OCI-LY7 (cell line): Measurements from ENCODE around the gene COX14. TPM values are rescaled to one million over a fixed set of nuclear protein-coding genes. Genes with fewer than 3 reads are reported as not detected.

Source experiments
- BruUV-seq: library from RNA; stranded (reverse); fragments of 400-500 nt; replicated peaks from 2 replicates; lab custom pipeline; 2021; lab: Mats Ljungman, UMichigan
- CTCF ChIA-PET: fragments of 300-600 bp; sonication (Branson Sonifier 250); formaldehyde crosslinking; loops from one replicate; lab custom pipeline; 2022; ENCODE audit warnings: antibody characterized with exemption; ENCODE audit not compliant: unreplicated experiment; lab: Charles Lee
- POLR2A ChIA-PET: fragments of 300-600 bp; sonication (Branson Sonifier 250); formaldehyde crosslinking; loops from one replicate; lab custom pipeline; 2022; ENCODE audit warnings: antibody characterized with exemption; lab: Charles Lee
- DNase-seq: peaks from one replicate; pipeline ENCODE4 v3.0.0-alpha.2; 2015; ENCODE audit warnings: low spot score
- H2AFZ ChIP-seq: fragments of 200-600 bp; sonication (generic), shearing (Covaris generic); 2 replicates; pipeline ENCODE4 v1.6.1; 2014; ENCODE audit warnings: mild to moderate bottlenecking, antibody characterized with exemption, low read length, moderate library complexity
- H3K27ac ChIP-seq: fragments of 200-600 bp; sonication (generic); 2 replicates; pipeline ENCODE4 v1.5.1; 2014; ENCODE audit warnings: mixed run types, low read depth, mild to moderate bottlenecking, moderate library complexity, low read length, inconsistent platforms; ENCODE audit not compliant: poor library complexity, severe bottlenecking
- H3K36me3 ChIP-seq: fragments of 200-600 bp; sonication (generic); 2 replicates; pipeline ENCODE4 v1.6.1; 2014; ENCODE audit warnings: mild to moderate bottlenecking, antibody characterized with exemption, low read length, moderate library complexity, mixed read lengths; ENCODE audit not compliant: insufficient read depth
- H3K4me1 ChIP-seq: fragments of 200-600 bp; sonication (generic); 2 replicates; pipeline ENCODE4 v1.5.1; 2014; ENCODE audit warnings: mild to moderate bottlenecking, low read length; ENCODE audit not compliant: insufficient read depth, poor library complexity, severe bottlenecking
- H3K4me2 ChIP-seq: fragments of 200-600 bp; sonication (generic); 2 replicates; pipeline ENCODE4 v1.6.1; 2014; ENCODE audit warnings: mild to moderate bottlenecking, low read length
- H3K4me3 ChIP-seq: fragments of 200-600 bp; sonication (generic); 2 replicates; pipeline ENCODE4 v1.5.1; 2014; ENCODE audit warnings: mild to moderate bottlenecking, low read depth, low read length; ENCODE audit not compliant: poor library complexity, severe bottlenecking
- H3K79me2 ChIP-seq: fragments of 200-600 bp; sonication (generic); 2 replicates; pipeline ENCODE4 v1.6.1; 2016; ENCODE audit warnings: low read depth, mild to moderate bottlenecking, low read length, moderate library complexity, mixed read lengths; ENCODE audit not compliant: insufficient read depth
- H3K9me2 ChIP-seq: fragments of 200-600 bp; sonication (generic); 2 replicates; pipeline ENCODE4 v1.6.1; 2016; ENCODE audit warnings: mild to moderate bottlenecking, low read length, mixed read lengths; ENCODE audit not compliant: insufficient read depth
- H3K9me3 ChIP-seq: fragments of 200-600 bp; sonication (generic); 2 replicates; pipeline ENCODE4 v1.6.1; 2014; ENCODE audit warnings: mild to moderate bottlenecking, mixed run types, low read length, mixed read lengths
- H4K20me1 ChIP-seq: fragments of 200-600 bp; sonication (generic); 2 replicates; pipeline ENCODE4 v1.6.1; 2014; ENCODE audit warnings: mild to moderate bottlenecking, antibody characterized with exemption, low read length, moderate library complexity, mixed read lengths; ENCODE audit not compliant: insufficient read depth
- CTCF ChIP-seq: fragments of 200-600 bp; sonication (generic); conservative IDR thresholded peaks from 2 replicates; pipeline ENCODE4 v1.5.1; 2014; ENCODE audit warnings: mild to moderate bottlenecking, antibody characterized with exemption, low read length, moderate library complexity, mixed read lengths
- EZH2phosphoT487 ChIP-seq: fragments of 200-600 bp; sonication (generic); IDR thresholded peaks from 2 replicates; pipeline ENCODE4 v1.6.1; 2018; ENCODE audit warnings: low read depth, borderline replicate concordance, mild to moderate bottlenecking, mixed run types, antibody characterized with exemption, low read length, moderate library complexity, mixed read lengths
- intact Hi-C: fragments of 100-400 bp; cut with micrococcal nuclease; formaldehyde crosslinking; loops from one replicate; pipeline ENCODE4 v1.10.0; 2022; ENCODE audit not compliant: unreplicated experiment
- total RNA-seq, 2 experiments: library from RNA; depleted of rRNA in 1 of 2; stranded (reverse); fragments of >200 nt in 1 of 2; shearing (Covaris generic) in 1 of 2; gene quantifications; 2 replicates each; pipeline ENCODE4 v1.2.3, GENCODE V29; 2014 to 2022

The COX14 gene
- total RNA-seq, 2 experiments from 2014 or later = 54.3 to 57.4 TPM

GRCh38 chr12:50157259-50157658, 45.2 kb downstream of the COX14 start:
- peaks cover 17% of the 10 kb centered on the region; the same call in 1 of the 2 replicates for H3K79me2 ChIP-seq
- intact Hi-C loops = no loop called here

GRCh38 chr12:50160643-50161042, 48.6 kb downstream of the COX14 start:
- Histone ChIP-seq H3K36me3 (peaks cover 29% of the 10 kb centered on the region), H2AFZ (no peak overlapping the region), H3K9me3 (no peaks in the 10 kb centered on the region), H3K79me2 (peaks cover 31% of the 10 kb centered on the region), H3K4me3 (no peak overlapping the region), H4K20me1 (0 out of 2 replicates have a peak, but pooled peaks cover 5% of the 10 kb centered on the region), H3K4me2 (no peak overlapping the region), H3K4me1 (peaks cover 4% of the 10 kb centered on the region), H3K9me2 (no peaks in the 10 kb centered on the region), H3K27ac (no peak overlapping the region)
- CTCF ChIA-PET = interaction anchor here (1.4 kb wide), 1 partner anchor 50 kb away, joined by 3 read pairs; no protein-coding TSS in a partner anchor
- intact Hi-C loops = no loop called here
- DNase-seq = no peak
- POLR2A ChIA-PET = interaction anchor here (0.6 to 1.2 kb wide), 4 partner anchors 11 to 50 kb away, joined by 3 to 4 read pairs (median 3); no protein-coding TSS in a partner anchor
- BruUV-seq = no TSS peak
- TF ChIP-seq CTCF = no peak
- no peak for TF ChIP-seq EZH2phosphoT487

More at GRCh38 chr12:50157259-50157658, 45.2 kb downstream of the COX14 start:
- H3K27ac ChIP-seq = no peak overlapping the region
- H4K20me1 ChIP-seq = 0 out of 2 replicates have a peak, but pooled peaks cover 5% of the 10 kb centered on the region
- no peaks in the 10 kb centered on the region for H3K9me3 ChIP-seq
- H2AFZ ChIP-seq = no peak overlapping the region
- no peak overlapping the region for H3K4me2 ChIP-seq
- BruUV-seq = no TSS peak
- no peaks in the 10 kb centered on the region for H3K9me2 ChIP-seq
- H3K4me1 ChIP-seq = no peaks in the 10 kb centered on the region
- CTCF ChIA-PET = interaction anchor here (0.6 kb wide), 1 partner anchor 19 kb away, joined by 3 read pairs; no protein-coding TSS in a partner anchor
- H3K4me3 ChIP-seq = no peak overlapping the region
- no peak for DNase-seq
- POLR2A ChIA-PET = interaction anchor here (0.8 to 0.9 kb wide), 2 partner anchors 10 to 20 kb away, joined by 3 to 4 read pairs; no protein-coding TSS in a partner anchor
- TF ChIP-seq EZH2phosphoT487 (no peak), CTCF (no peak)
- H3K36me3 ChIP-seq = peaks cover 29% of the 10 kb centered on the region

- H3K4me3 ChIP-seq = no peak overlapping the region
- H3K4me2 ChIP-seq = no peak overlapping the region
- TF ChIP-seq CTCF (no peak), EZH2phosphoT487 (no peak)
- peaks cover 8% of the 10 kb centered on the region for H3K4me1 ChIP-seq
- H2AFZ ChIP-seq = no peak overlapping the region
- BruUV-seq = no TSS peak
- ChIA-PET CTCF (interaction anchor here (0.5 kb wide), 1 partner anchor 91 kb away, joined by 4 read pairs; no protein-coding TSS in a partner anchor), POLR2A (interaction anchor here (0.6 to 0.8 kb wide), 3 partner anchors 13 to 50 kb away, joined by 3 to 4 read pairs (median 3); no protein-coding TSS in a partner anchor)
- H3K79me2 ChIP-seq = peaks cover 41% of the 10 kb centered on the region
- H3K36me3 ChIP-seq = peaks cover 21% of the 10 kb centered on the region
- no peaks in the 10 kb centered on the region for H3K9me3 ChIP-seq
- no peaks in the 10 kb centered on the region for H3K9me2 ChIP-seq
- H4K20me1 ChIP-seq = 0 out of 2 replicates have a peak, but pooled peaks cover 5% of the 10 kb centered on the region
- no peak overlapping the region for H3K27ac ChIP-seq
- intact Hi-C loops = no loop called here
- no peak for DNase-seq
Measured at GRCh38 chr12:50162230-50162629, 50.2 kb downstream of the COX14 start.
